ENCODE measurements around the gene DGKZ. TPM values are rescaled to one million over a fixed set of nuclear protein-coding genes. Genes with fewer than 3 reads are reported as not detected.

DGKZ gene
- total and polyA plus RNA-seq, 8 donors, result 34.6 to 65.1 (median 40.0) TPM

DNA sequence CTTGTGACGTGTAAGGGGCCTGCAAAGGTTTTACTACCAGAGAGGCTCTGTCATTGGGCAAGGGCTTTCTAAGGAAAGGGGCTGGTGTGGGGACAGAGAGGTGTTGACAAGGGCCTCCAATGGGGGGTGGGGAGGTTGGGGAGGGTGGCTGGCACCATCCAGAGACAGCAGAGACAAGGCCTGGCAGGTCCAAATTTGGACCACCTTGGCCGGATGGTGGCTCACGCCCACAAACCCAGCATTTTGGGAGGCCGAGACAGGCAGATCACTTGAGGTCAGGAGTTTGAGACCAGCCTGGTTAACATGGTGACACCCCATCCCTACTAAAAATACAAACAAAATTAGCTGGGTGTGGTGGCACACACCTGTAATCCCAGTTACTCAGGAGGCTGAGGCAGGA lies 46.5 kb downstream of the DGKZ start:
- peak in 1 of 4 donors; percentile 28 for DNase-seq
- ATAC-seq, result no peak
- Histone ChIP-seq H3K9me3 (no peaks in the 10 kb centered on the region), H3K4me1 (peaks cover 20 to 45% of the 10 kb centered on the region in 2 donors), H3K4me3 (no peak overlapping the region), H3K36me3 (peaks cover 0 to 29% of the 10 kb centered on the region in 2 donors), H3K27me3 (peaks cover 33 to 53% of the 10 kb centered on the region in 2 donors), H3K27ac (no peak overlapping the region)
- intact Hi-C loops (cut with DNase I), result no loop called here
- TF ChIP-seq, protein P1, sequence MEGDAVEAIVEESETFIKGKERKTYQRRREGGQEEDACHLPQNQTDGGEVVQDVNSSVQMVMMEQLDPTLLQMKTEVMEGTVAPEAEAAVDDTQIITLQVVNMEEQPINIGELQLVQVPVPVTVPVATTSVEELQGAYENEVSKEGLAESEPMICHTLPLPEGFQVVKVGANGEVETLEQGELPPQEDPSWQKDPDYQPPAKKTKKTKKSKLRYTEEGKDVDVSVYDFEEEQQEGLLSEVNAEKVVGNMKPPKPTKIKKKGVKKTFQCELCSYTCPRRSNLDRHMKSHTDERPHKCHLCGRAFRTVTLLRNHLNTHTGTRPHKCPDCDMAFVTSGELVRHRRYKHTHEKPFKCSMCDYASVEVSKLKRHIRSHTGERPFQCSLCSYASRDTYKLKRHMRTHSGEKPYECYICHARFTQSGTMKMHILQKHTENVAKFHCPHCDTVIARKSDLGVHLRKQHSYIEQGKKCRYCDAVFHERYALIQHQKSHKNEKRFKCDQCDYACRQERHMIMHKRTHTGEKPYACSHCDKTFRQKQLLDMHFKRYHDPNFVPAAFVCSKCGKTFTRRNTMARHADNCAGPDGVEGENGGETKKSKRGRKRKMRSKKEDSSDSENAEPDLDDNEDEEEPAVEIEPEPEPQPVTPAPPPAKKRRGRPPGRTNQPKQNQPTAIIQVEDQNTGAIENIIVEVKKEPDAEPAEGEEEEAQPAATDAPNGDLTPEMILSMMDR (IDR thresholded peaks at IDR 0.05), result no peak

DNA sequence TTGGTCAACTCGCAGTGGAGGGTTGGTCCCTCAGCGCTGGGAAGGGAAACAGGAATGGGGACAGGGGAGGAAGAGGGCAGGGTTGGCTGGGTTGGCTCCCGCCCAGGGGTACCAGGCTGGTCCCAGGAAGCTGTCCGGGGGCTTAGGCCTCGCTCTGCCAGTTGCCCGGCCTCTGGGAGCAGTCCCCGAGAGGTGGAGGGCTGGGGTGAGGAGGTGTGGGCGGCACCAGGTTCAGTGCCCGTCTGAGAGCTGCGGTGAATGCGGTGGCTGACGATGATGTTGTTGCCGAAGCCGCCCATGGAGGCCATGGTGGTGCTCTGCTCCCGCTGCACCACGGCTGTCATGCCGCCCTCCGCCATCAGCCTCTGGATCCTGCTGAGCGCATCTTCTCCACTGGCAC lies 50.3 kb downstream of the DGKZ start:
- peaks cover 3 to 7% of the 10 kb centered on the region in 2 donors for H3K4me1 ChIP-seq
- ATAC-seq (no peak), DNase-seq (no peak)
- H3K27me3 ChIP-seq, result peaks cover 0 to 16% of the 10 kb centered on the region in 2 donors
- H3K27ac ChIP-seq, result no peak overlapping the region
- no peaks in the 10 kb centered on the region for H3K9me3 ChIP-seq
- H3K4me3 ChIP-seq, result no peak overlapping the region
- intact Hi-C loops (cut with DNase I), result no loop called here
- H3K36me3 ChIP-seq, result peaks cover 0 to 44% of the 10 kb centered on the region in 2 donors
- TF ChIP-seq, protein P1 (IDR thresholded peaks at IDR 0.05), result no peak

DNA sequence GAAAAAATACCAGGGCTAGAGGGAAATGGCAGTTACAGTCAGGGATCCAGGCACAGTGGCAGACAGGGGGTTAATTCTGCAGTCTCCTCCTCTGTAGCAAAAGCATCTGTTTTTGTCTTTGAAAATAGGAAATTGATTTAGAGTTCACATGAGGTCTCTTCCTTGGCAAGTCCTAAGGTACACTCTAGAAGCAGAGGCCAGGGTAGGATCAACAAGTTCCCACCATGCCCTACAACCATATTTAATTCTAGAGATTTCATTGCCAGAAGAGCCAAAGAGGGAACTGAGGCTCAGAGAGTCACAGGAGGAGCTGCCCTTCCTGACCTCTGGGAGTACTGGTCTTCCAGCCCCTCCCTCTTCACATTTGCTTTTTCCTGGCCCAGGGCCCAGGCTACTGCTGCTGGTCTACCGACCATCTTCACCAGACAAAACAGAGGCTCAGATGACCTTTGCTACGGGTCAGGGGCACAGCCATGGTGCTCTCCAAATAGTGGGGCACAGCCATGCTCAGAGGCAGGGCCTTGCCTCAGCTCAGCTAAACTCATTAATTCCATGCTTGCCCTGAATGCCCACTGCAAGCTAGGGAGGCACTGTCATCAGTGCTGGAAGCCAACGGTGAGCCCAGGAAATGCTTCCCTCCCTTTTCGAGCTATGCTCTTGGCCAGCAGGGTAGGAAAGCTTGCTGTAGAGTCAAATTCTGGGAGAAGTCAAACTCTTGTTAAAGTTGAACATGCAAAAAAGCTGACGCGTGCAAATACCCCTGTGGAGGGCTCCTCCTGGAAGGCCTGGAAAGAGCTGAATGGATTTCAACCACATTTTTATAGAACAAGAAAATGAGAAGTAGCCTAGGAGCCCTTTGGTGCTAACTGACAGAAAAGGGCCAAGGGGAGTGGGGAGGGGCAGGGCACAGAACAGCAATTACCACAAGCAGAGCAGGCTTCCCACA lies 56.0 kb downstream of the DGKZ start:
- no peak for DNase-seq
- peaks cover 0 to 75% of the 10 kb centered on the region in 2 donors for H3K36me3 ChIP-seq
- no peaks in the 10 kb centered on the region for H3K9me3 ChIP-seq
- H3K4me1 ChIP-seq, result no peaks in the 10 kb centered on the region
- intact Hi-C loops (cut with DNase I), result no loop called here
- H3K4me3 ChIP-seq, result no peak overlapping the region
- H3K27me3 ChIP-seq, result no peaks in the 10 kb centered on the region
- TF ChIP-seq, protein P1 (IDR thresholded peaks at IDR 0.05), result no peak
- no peak overlapping the region for H3K27ac ChIP-seq
- ATAC-seq, result no peak

DNA sequence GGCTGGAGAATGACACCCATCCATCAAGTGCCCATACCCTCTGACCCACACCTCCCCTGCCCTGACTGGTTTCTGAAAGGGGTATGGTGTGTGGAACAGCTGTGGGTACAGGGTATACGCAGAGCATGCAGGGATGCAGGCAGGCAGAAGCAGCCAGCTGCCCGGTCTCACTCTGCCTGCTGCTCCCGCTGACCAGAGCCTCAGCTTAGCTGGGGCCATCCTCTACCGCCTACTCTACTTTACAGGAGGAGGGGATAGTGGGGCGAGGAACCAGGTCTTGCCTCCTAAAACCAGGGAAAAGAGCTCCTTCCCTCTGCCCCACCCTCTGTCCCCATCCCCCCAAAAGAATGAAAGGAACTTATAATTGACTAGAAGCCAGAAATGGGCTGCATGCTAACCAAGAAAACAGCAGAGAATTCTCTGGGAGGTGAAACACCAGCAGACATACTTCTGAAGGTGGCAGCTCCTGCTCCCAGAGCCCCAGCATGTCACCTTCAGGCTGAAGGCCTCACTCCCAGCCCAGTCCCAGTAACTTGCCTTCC lies 57.3 kb downstream of the DGKZ start:
- Histone ChIP-seq H3K9me3 (no peaks in the 10 kb centered on the region), H3K27me3 (no peaks in the 10 kb centered on the region), H3K4me1 (no peaks in the 10 kb centered on the region), H3K36me3 (peaks cover 0 to 83% of the 10 kb centered on the region in 2 donors), H3K27ac (no peak overlapping the region), H3K4me3 (no peak overlapping the region)
- ATAC-seq (no peak), DNase-seq (no peak)
- TF ChIP-seq, protein P1 (IDR thresholded peaks at IDR 0.05), result no peak
- intact Hi-C loops (cut with DNase I), result no loop called here

DNA sequence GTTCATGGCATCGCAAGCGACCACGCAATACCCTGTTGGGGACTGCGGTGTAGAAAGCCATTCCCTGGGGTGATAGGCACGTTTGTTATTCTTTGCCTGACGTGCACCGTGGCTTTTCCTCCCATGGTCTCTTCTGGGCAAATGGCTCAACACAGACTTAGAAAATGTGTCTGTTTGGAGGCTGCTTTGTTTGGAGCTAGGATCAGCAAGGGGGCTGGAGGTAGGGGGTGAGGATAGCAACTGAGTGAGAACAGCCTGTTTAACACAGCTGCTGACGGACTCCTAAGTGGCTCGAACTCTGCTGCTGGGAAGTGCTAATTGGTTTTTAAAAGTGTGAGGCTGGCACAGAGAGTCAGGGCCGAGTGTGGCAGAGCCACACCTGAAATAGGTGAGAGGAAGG lies 60.4 kb downstream of the DGKZ start:
- Histone ChIP-seq H3K4me1 (no peaks in the 10 kb centered on the region), H3K27me3 (no peaks in the 10 kb centered on the region), H3K36me3 (peaks cover 0 to 89% of the 10 kb centered on the region in 2 donors), H3K27ac (no peak overlapping the region), H3K9me3 (no peaks in the 10 kb centered on the region), H3K4me3 (no peak overlapping the region)
- DNase-seq (no peak), ATAC-seq (no peak)
- TF ChIP-seq, protein P1 (IDR thresholded peaks at IDR 0.05), result no peak
- intact Hi-C loops (cut with DNase I), result no loop called here

Data from left lung (tissue), 10 donors.